NB4 (cell line): ENCODE results near the gene ABCF3.

Experiments
- DNase-seq: peaks from one replicate; pipeline ENCODE4 v3.0.0; 2010; ENCODE audit warnings: low read depth
- H3K4me3 ChIP-seq: one replicate; pipeline ENCODE4 v1.5.1; 2011; ENCODE audit warnings: mild to moderate bottlenecking, low read depth, low read length, moderate library complexity
- CTCF ChIP-seq: IDR thresholded peaks from one replicate; pipeline ENCODE4 v1.5.1; 2012; ENCODE audit warnings: low read depth, low read length
- MAX ChIP-seq: IDR thresholded peaks from 2 replicates; pipeline ENCODE4 v1.6.1; 2011; ENCODE audit warnings: low read depth, low read length
- MYC ChIP-seq: IDR thresholded peaks from 2 replicates; pipeline ENCODE4 v1.6.1; 2011; ENCODE audit warnings: low read depth, low read length
- POLR2A ChIP-seq: IDR thresholded peaks from 2 replicates; pipeline ENCODE4 v1.6.1; 2011; ENCODE audit warnings: mild to moderate bottlenecking; ENCODE audit not compliant: insufficient read length; ENCODE audit errors: extremely low read depth

ABCF3 gene

GRCh38 chr3:184218814-184219213 lies 32.8 kb downstream of the ABCF3 start:
- DNase-seq = no peak
- TF ChIP-seq MYC (no peak), CTCF (no peak), MAX (no peak), POLR2A (no peak)
- no peak overlapping the region for H3K4me3 ChIP-seq

DNA sequence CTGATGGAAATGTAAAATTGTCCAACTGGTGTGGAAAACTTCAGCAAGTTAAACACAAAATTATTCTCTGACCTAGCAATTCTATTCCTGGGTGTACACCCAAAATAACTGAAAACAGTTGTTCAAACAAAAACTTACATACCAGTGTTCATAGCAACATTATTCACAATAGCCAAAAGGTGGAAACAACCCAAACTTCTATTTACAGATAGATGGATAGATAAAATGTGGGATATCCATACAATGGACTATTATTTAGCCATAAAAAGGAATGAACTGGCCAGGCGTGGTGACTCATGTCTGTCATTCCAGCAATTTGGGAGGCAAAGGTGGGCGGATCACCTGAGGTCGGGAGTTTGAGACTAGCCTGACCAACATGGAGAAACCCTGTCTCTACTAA lies 36.5 kb downstream of the ABCF3 start:
- no peak for DNase-seq
- no peak overlapping the region for H3K4me3 ChIP-seq
- TF ChIP-seq CTCF (no peak), MAX (no peak), POLR2A (no peak), MYC (no peak)

DNA sequence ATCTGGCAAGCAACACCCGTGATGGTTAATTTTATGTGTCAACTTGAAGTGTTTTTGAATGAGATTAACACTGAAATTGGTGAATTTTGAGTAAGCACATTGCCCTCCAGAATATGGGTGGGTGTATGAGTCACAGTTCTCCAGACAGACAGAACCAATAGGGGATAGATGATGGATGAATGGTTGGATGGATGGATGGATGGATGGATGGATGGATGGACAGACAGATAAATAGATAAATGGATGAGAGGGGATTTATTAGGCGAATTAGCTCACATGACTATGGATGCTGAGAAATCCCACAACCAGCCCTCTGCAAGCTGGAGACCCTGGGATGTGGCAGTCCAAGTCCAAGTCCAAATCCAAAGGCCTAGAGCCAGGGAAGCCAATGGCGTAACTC lies 37.9 kb downstream of the ABCF3 start:
- no peak for DNase-seq
- no peak overlapping the region for H3K4me3 ChIP-seq
- TF ChIP-seq CTCF = no peak
- TF ChIP-seq MAX = no peak
- no peak for TF ChIP-seq MYC

- TF ChIP-seq MYC = no peak
- no peak for TF ChIP-seq MAX
- TF ChIP-seq POLR2A = no peak
- peak; percentile 84 for TF ChIP-seq CTCF
- DNase-seq = peak; percentile 55
- no peak overlapping the region for H3K4me3 ChIP-seq
Observed at GRCh38 chr3:184227481-184227935, 41.5 kb downstream of the ABCF3 start.

- TF ChIP-seq CTCF (no peak), MAX (no peak), POLR2A (no peak), MYC (no peak)
- no peak overlapping the region for H3K4me3 ChIP-seq
- DNase-seq = no peak
Observed at GRCh38 chr3:184228376-184229137, 42.6 kb downstream of the ABCF3 start.
